Measurements from ENCODE around the gene HAL. TPM values are rescaled to one million over a fixed set of nuclear protein-coding genes. Genes with fewer than 3 reads are reported as not detected.

The HAL gene, protein sequence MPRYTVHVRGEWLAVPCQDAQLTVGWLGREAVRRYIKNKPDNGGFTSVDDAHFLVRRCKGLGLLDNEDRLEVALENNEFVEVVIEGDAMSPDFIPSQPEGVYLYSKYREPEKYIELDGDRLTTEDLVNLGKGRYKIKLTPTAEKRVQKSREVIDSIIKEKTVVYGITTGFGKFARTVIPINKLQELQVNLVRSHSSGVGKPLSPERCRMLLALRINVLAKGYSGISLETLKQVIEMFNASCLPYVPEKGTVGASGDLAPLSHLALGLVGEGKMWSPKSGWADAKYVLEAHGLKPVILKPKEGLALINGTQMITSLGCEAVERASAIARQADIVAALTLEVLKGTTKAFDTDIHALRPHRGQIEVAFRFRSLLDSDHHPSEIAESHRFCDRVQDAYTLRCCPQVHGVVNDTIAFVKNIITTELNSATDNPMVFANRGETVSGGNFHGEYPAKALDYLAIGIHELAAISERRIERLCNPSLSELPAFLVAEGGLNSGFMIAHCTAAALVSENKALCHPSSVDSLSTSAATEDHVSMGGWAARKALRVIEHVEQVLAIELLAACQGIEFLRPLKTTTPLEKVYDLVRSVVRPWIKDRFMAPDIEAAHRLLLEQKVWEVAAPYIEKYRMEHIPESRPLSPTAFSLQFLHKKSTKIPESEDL
- 0.58 TPM for total RNA-seq

DNA sequence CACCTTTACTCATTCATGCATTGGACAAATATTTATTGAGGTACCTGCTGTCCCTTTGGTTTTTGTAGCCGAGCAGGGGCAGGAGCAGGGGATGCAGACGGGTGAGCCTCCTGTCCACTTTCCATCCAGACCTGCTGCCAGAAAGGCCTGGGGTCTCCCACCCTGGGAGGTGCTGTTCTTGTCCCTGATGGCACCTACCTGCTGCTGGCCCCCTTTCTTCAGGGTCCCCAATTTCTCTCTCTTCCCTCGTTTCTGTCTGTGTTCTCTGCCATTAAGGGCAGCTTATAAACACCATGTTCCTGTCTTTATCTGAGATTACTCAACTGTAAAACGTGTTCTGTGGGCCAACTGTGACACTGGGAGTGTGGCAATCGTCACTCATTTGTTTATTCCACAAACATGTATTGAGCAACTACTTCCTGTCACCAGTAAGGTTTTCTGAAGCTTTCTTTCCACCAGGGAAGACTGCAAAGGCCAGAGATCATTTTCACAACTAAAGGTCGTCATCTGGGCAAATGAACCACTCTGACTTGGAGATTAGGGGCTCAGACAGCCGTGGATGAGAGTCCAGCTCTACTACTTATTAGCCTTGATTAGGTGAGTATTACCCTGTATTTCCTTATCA, at the start of gene HAL:
TSS of gene HAL (minus strand) at position 311 of the 625 bp plus-strand sequence. CDS start 434 bp downstream, outside the sequence.
- no peak for DNase-seq (ENCODE audit: low spot score)

DNA sequence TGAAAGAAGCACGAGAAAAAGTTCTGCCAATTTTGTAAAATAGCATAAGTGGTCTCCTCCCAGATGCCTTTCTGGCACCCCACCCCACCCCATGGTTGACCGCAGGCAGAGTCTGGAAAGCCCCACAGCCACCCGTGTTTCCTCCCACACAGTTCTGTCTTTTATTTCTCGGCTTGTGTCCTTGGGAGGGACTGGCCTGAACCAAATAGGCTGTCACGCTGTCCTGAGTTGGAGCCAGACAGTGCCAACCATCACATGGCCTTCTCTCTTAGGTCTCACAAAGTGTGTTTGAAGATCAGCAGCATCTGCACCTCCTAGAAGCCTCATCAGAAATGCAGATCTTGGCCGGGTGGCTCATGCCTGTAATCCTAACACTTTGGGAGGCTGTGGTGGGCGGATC, 49.4 kb upstream of the HAL start:
- DNase-seq (ENCODE audit: low spot score), result no peak

DNA sequence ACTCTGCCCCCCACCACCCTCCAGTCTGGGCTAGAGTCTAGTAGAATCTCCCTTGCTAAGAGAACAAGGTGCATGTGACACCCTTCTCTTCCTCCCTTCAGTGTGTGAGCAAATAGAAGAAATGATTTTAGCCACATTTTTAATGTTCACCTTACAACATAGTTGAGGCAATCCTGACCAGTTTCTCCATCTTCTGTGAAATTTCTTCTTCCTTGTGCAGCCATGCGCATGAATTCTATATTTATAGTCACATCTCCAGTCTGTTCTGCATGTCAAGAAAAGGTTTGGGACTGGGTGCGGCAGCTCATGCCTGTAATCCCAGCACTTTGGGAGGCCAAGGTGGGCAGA, 48.8 kb upstream of the HAL start:
- DNase-seq (ENCODE audit: low spot score), result no peak

DNA sequence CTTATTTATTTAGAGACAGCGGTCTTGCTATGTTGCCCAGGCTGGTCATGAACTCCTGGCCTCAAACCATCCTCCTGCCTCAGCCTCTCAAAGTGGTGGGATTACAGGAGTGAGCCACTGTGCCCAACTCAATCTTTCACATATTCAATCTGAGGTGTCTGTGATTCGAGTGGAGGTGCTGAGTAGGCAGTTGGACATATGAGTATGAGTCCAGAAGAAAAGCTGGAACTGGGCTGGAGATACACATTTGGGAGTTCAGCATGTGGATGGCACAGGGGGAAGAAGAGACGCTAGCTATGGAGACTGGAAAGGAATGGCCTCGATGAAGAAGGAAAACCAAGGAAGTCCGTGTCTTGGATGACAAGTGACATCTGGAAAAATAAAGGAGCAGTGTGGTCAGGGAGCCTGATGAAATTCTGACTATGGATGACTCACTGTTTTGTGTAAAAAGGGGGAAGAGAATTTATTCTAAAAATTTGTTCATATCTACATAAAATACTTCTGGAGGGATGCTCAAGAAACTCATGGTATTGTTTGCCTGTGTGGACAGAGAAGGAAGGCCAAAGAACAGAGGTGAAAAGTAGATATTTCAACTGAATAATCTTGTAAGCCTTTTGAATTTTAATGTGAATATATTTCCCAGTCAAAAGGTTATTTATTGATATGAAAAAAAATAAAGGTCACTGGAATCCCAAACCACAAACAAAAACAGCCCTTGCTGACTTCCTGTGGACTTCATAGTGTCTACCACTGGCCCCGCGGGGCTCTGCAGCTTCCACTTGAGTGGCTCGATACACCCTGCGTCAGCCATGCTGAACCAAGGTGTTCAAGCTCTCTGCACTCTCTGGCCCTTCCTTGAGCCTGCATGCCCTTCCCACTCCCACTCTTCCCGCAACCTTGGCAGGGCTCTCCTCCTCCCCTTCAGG, 48.1 kb upstream of the HAL start:
- no peak for DNase-seq (ENCODE audit: low spot score)

DNA sequence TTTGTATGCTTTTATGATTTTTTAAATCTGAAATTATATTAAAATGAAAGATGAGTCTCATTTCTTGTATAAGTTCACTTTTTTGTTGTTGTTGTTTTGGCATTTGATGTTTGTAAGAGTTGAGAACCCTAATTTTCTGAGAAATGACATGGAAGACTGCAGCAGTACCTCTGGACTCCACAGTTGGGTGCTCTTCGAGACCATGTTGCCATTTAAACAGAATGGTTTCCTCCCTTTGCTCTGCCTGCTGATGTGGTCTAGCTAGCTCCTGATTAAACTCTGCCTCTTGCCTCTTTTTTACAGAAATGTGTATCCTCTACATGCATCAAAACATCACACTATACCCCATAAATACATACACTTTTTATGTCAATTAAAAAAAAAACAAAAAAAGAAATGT, 45.0 kb upstream of the HAL start:
- DNase-seq (ENCODE audit: low spot score), result no peak

DNA sequence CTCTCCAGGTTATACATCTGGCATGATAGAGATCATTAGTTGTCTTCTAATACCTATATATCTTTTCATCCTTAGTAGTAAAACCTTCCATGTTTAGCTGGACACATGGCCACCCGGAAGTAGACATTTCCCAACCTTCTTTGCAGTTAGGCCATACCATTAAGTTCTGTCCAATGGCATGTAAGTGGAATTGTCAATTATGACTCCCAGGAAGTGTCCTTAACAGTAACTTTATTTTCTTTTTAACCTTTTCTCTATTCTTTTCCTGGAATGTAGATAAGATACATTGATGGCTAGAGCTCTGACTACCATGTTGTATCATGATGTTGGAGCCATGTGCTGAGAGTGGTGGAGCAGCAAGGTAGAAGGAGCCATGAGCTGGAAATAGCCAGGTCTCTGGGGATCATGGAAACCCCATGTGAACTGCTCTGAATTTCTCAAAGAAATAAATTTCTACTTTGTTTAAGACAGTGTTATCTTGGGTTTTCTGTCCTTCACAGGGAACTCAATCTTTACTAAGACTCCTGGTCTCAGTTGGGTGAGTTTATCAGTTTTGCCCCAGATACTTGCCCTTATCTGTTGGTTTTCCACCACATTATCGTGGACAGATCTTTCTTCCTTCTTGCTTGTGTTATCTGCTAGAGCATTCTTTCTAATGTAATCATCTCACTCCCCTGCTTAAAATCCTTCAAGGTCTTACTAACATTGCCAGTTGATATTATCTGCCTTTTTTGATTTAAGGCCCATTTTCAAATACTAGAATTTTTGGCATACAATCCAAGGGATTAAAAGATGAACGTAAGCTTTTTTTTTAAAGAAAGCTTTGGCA, 44.4 kb upstream of the HAL start:
- DNase-seq (ENCODE audit: low spot score), result no peak

DNA sequence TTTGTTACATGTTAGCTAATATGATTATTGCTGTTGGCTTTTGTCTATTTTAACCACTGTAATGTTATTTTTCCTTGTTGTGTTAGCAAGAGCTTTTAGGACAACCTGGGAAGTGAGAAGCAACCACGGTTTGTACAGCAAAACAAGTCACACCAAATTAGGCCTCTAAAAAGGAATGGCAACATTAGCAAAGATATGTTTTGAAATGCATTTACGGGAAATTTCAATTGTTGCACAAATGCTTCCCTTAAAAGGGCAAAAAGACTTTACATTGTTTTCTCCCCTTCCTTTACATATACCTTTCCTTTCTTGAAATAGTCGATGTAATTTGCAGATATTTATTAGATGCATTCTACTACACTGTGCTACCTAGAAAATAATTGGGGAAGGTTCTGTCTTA, 43.4 kb upstream of the HAL start:
- DNase-seq (ENCODE audit: low spot score), result no peak

DNA sequence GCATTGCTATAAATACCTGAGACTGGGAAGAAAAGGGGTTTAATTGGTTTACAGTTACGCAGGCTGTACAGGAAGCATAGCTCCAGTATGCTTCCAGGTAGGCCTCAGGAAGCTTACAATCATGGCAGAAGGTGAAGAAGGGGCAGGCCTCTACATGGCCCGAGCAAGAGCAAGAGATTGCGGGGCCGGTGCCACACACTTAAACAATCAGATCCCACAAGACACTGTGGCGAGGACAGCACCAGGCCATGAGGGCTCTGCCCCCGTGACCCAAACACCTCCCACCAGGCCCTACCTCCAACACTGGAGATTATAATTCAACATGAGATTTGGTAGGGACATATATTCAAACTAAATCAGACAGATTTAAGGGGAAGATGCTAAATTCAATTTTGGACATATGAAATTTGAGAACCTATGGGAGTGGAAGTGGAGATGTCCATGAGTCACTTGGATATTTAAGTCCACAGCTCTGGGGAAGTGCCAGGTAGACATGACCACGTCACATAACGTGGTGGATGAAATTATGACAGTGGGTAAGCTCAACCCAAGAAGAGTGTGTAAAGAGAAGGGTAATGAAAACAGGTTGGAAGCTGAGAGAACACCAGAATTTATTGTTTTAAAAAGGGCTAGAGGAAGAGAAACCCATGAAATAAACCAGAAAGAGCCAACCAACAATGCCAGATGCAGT, 40.8 kb upstream of the HAL start:
- no peak for DNase-seq (ENCODE audit: low spot score)

DNA sequence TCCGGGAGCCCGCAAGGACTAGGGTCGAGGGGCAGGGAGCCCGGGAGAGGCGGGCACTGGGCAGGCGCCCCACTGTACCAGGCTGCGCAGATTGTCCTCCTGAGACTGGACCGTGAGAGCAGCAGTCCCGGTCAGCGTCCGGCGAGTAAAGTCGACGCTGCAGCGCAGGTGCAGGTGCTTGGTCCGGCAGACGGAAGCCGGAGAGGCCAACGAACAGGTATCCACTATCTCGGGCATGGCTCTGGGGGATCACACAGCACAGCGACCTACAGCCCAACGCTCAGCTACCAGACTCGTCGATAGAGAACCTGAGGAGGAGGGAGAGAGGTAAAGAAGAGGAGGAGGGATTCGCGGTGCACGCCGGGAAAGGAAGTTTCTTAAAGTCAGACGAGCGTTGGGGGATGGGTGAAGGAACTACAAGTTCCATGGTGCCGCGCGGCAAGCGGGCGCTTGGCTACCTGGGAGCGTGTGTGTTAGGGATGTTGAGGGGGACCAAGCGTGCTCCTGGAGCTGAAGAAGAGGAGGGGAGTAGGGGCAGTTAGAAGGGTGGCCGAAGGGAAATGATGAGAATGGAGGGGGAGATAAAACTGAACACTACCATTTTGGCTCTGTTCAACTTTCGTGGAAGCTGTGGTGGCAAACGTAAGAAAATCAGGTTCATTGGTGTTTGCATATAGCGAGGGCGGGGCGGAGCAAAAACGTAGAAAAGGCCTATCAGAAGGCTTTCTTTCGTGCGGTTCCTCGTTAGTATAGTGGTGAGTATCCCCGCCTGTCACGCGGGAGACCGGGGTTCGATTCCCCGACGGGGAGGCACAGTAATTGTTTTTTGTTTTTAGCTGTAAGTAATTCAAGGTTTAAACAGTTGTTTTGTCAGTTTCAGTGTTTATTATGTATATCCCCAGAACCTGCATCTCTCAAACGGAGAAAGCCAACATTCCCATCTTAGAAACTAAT, 39.4 kb upstream of the HAL start, which contains the start of gene LTA4H:
TSS of gene LTA4H (minus strand) at position 305 of the 954 bp plus-strand sequence. CDS start at position 237, 68 bp downstream.
- peak; percentile 99 for DNase-seq (ENCODE audit: low spot score)

DNA sequence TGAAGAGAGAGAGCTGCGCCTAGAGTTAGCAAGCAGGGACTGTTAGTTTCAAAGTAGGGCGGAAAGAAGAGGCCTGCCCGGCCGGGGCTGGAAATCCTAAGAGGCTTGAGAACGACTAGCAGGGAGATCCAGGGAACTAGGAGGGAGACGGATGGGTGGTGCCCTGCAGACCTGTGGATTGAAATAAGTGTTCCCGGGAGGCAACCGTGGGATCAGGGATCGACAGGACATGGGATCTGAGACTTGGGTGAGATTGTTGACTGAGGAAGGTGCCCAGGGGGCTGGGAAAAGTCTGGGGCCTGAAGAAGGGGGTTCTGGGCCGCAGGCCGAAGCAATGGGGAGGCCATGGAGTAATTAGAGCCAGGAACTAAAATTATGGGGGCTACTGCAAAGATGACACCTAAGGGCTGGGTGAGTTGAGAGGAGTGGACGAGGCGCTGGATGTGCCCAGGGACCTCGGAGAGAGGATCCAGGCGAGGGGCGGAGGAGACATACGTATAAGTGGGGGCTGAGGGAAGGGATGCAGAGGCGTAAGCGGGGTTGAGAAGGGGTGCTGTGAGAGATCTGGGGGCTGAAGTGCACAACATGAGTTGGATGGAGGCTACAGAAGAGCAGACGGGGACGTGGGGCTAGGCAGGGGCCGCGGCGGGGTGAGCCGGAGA, 38.6 kb upstream of the HAL start:
- DNase-seq (ENCODE audit: low spot score), result no peak

DNA sequence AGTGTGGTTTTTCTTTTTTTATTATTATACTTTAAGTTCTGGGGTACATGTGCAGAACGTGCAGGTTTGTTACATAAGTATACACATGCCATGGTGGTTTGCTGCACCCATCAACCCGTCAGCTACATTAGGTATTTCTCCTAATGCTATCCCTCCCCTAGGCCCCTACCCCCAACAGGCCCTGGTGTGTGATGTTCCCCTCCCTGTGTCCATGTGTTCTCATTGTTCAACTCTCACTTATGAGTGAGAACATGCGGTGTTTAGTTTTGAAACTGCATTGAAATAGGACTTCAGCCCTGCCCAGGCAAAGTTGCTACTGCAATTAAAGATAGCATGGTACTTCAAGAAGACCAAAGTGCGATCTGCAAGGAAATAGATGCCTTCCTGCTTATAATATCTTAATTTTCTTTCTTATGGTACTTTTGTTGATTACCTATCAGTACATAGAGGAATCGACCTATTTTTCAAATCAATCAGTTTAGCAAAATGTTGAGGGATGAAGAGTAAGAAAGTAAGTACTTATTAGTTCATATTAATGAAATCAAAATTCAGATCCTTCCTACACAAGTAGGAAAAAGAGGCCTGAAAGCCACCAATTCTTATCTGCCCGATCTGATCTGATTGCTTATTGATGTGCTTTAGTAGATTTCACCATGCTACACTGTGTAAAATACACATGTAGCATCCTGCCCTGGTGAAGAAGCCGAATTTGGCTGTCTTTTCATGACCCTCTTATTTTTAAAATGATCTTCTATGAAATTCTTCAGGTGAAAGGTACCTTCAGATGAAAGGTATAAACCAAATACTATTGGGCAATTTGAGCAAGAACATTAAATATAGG, 37.6 kb upstream of the HAL start:
- no peak for DNase-seq (ENCODE audit: low spot score)

DNA sequence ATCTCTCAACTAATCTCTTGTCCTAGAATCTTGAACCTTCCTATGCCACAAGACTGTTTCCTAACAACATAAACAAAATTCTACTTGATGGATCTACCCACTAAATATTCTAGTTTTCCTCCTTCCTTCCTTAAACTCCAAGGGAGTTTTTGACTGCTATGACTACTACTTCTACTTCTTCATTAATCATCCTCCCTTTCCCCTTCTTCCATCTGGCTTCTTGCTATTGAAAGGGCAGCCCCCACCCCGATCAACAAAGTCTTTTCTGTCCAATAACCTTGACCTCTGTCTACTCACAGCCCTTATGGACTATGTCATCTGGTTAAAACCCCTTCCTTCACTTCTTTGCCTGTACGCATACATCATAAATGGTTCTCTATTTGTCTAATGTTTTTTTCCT, 33.7 kb upstream of the HAL start:
- no peak for DNase-seq (ENCODE audit: low spot score)

DNA sequence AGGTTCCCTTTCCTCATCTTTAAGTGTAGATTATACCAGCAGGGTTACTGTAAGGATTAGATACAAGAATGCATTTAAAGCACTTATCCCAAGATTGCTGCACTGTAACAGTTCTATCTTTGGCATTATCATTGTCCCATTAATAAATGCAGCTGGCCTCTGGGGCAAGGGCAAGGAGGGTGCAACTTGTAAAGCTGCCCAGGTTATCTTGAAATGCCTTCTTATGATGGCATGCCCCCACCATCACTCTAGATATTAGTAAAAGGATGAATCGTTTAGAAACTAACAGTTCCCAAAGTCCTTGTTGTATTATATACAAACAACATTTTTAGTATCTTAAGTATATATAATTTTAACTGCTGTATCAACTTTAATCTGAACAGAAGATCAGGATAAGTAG, 32.4 kb upstream of the HAL start:
- DNase-seq (ENCODE audit: low spot score), result no peak

DNA sequence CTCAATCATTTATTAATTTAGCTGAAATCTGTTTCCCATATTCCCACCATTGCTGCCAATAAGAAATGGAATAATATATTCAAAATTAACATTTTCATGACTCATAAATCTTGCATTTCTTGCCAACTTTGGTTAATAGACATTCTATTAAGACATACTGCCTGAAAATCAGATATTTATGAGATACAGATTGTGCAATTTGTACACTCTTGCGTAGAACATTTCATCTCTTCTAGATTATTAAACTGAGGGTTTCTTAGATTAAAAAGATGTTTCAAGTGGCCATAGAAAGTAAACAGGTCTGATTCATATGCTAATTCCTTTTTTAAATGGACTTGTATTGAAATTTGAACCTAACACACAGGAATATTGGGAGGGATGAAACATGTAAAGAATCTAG, 30.2 kb upstream of the HAL start:
- no peak for DNase-seq (ENCODE audit: low spot score)

DNA sequence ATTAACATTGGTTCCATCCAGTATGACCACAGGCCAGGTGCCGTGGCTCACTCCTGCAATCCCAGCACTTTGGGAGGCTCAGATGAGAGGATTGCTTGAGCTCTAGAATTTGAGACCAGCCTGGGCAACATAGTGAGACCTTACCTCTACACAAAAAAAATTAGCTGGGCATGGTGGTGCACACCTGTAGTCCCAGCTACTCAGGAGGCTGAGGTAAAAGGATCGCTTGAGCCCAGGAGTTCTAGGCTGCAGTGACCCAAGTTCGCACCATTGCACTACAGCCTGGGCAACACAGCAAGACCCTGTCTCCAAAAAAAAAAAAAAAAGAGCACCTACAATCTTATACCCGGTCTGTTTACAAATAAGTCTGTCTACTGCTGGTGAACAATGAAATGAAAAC, 29.4 kb upstream of the HAL start:
- no peak for DNase-seq (ENCODE audit: low spot score)

DNA sequence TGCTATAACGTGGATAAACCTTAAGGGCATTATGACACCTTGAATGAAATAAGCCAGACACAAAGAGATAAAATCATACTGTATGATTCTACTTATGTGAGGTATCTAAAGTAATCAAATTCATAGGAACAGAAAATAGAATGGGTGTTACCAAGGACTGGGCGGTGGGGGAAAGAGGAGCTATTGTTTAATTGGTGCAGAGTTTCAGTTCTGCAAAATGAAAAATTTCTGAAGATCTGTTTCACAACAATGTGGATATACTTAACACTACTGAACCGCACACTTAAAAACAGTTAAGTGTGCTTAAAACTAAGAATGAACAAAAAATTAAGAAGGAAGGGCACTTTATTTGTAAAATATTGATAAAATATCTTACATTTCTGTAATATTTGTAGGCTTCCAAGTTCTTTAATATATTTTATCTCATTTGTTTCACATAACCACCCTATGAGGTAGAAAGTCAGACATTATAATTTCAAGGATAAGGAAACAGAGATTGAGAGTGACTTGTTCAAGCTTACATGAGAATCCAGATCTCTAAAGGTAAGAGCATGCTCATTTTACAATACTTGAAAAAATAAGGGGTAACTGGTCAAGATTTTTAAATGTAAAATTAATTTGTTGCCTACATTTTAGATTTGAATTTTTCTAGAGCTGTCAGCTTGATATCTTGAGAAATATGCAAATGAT, 24.3 kb upstream of the HAL start:
- no peak for DNase-seq (ENCODE audit: low spot score)

DNA sequence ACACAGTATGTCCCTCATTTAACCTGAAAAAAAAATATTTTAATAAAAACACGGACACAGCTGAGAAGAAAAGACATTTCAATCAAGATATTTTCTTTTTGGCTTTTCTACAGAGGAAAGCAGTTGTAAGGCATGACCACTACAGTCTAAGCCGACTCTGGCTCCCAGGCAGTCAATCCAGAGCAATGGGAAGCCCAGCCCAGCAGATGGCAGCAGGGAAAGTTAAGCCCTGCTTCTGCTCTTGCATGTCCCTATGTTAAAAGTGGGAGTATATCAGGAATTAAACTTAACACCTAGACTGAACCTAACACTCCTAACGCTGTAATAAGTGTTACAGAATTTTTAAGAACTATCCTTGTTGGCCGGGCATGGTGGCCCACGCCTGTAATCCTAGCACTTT, 19.5 kb upstream of the HAL start:
- no peak for DNase-seq (ENCODE audit: low spot score)
